ENCODE measurements around the gene WWOX.

DNA sequence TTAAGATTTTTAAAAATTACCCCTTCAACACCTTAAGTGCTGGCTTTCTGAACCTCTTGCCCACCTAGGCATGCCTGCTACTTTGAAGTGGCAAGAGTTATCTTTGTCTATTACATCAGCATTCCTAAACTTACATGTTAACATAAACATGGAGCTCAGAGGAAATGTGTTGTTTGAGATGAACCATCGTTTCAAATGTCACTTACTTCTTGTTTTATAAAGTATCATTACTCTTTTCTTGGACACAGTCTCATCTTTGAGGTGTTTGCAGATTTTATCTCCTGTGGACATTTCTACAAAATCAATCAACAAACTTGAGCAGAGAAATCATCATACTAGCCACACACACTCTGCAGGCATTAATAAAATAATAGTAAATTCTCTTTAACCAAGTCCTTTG lies 184.9 kb downstream of the WWOX start:
- no peak for TF ChIP-seq POLR2A (IDR thresholded peaks at IDR 0.05)
- TF ChIP-seq, protein P1, sequence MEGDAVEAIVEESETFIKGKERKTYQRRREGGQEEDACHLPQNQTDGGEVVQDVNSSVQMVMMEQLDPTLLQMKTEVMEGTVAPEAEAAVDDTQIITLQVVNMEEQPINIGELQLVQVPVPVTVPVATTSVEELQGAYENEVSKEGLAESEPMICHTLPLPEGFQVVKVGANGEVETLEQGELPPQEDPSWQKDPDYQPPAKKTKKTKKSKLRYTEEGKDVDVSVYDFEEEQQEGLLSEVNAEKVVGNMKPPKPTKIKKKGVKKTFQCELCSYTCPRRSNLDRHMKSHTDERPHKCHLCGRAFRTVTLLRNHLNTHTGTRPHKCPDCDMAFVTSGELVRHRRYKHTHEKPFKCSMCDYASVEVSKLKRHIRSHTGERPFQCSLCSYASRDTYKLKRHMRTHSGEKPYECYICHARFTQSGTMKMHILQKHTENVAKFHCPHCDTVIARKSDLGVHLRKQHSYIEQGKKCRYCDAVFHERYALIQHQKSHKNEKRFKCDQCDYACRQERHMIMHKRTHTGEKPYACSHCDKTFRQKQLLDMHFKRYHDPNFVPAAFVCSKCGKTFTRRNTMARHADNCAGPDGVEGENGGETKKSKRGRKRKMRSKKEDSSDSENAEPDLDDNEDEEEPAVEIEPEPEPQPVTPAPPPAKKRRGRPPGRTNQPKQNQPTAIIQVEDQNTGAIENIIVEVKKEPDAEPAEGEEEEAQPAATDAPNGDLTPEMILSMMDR (IDR thresholded peaks at IDR 0.05): no peak
